ENCODE results near the gene PRICKLE2.

The PRICKLE2 gene

GRCh38 chr3:64218329-64218728 lies 6.9 kb downstream of the PRICKLE2 start:
- DNase-seq = no peak

DNA sequence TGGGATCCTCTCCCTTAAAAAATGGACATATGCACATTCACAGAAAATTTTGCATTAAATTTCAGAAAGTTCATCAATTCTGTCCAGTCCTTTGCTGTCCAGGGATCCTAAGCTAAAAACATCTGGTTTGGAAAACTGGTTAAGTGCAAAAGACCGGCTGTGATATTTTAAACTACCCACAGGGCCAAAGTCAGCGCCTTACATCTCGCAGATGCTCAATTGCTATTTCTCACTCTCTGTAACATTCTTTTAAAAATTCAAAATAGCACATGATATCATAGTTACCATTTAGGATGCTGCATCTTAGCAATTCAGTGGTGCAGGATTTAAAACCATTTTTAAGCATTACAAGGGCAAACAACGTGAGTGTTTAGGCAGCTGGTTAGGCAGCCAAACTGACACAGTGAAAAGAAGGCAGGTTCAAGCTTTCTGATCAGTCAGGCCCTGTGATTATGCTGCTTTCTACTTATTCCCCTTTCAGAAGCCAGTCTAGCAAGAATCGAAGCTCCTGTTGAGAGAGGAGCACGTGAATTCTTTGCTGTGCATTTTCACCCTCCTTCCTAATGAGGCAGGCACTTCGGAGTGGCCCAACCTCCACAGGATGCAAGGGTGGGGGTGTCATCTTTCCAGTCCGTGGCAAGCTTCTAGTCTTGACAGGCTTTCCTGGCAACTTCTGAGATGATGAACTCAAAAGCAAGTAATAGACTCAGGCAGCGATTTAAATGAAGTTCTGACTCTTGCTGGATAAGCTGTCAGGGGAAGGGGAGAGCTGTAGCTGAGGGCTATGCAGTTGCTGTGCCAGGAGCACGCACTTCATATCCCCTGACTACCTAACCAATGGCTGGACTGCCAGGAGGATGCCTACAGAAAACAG lies 8.8 kb downstream of the PRICKLE2 start:
- DNase-seq = no peak

DNA sequence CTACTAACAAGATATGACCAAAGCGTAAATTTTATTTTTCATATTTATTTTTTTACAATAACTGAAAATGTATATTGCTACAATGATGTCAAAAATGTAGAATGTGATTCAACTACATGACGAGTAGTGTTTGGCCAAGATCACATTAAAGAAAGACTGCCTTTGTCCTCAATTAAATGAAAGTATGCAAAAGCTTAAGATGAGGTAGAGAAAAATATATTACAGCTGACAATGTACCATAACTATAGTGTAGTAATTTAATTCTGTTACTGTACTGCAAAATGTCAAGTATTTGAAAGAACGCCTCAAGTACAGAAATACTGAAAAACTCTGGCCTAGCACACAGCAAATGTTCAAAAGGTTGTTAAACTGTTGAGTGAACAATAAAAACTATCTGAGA lies 9.7 kb downstream of the PRICKLE2 start:
- DNase-seq = no peak

- DNase-seq = no peak
These were observed 10.2 kb downstream of the PRICKLE2 start for GRCh38 chr3:64215103-64215502.

DNA sequence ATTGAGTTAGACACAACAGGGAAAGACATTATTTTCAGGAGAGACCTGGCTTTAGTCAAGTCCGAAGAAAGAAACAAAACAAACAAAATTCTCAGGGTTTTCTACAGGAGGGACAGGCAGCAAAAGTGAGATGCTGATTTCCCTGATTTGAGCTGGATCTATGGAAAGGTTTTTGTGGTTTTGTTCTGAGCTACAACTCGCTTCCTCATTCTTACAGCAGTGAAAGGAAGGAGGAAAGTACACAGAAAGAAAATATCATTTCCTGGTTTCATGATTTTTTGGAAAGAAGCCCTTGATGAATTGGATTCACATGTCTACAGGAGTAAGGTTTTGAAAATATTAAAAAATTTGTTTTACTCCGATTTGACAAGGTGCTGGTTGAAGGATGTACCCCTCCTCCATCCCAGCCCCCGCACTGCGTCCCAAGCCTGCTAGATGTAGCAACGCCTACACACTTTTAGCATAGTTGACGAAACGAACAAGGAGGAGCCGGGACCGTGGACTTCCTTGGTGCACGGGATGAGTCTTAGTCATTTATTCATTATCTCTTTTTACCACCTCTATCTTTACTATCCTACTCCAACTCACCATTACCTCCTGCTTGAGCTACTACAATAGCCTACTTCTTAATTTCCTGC lies 10.8 kb downstream of the PRICKLE2 start:
- DNase-seq = no peak

GRCh38 chr3:64213962-64214379 lies 11.3 kb downstream of the PRICKLE2 start:
- no peak for DNase-seq

DNA sequence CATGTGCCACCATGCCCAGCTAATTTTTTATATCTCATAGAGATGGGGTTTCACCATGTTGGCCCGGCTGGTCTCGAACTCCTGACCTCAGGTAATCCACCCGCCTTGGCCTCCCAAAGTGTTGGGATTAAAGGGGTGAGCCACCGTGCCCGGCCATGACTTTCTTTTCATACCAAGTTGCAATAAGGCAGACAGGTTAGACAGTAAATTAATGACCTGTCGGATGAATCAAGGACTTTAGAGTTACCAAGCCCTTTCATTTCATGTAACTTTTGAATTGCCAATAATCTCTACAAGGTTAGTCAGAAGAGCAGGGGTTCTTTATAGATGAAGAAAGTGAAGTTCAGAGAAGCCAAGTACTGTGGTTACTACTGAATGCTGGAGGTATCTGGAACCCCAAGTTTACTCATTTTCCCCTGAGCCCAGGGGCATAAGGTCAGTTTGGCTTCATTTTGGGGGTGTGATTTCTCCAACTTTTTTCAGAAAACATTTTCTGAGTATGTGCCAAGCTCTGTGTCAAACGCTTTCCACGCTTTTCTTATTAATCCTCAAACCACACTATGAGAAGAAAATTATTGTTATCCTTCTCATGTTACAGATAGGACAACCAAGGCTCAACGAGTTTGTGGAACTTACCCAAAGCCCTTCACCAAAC lies 11.9 kb downstream of the PRICKLE2 start:
- no peak for DNase-seq

- DNase-seq = no peak
These were observed 15.2 kb downstream of the PRICKLE2 start for GRCh38 chr3:64209866-64210621.

- DNase-seq = no peak
These were observed 17.8 kb downstream of the PRICKLE2 start for GRCh38 chr3:64207289-64208080.

DNA sequence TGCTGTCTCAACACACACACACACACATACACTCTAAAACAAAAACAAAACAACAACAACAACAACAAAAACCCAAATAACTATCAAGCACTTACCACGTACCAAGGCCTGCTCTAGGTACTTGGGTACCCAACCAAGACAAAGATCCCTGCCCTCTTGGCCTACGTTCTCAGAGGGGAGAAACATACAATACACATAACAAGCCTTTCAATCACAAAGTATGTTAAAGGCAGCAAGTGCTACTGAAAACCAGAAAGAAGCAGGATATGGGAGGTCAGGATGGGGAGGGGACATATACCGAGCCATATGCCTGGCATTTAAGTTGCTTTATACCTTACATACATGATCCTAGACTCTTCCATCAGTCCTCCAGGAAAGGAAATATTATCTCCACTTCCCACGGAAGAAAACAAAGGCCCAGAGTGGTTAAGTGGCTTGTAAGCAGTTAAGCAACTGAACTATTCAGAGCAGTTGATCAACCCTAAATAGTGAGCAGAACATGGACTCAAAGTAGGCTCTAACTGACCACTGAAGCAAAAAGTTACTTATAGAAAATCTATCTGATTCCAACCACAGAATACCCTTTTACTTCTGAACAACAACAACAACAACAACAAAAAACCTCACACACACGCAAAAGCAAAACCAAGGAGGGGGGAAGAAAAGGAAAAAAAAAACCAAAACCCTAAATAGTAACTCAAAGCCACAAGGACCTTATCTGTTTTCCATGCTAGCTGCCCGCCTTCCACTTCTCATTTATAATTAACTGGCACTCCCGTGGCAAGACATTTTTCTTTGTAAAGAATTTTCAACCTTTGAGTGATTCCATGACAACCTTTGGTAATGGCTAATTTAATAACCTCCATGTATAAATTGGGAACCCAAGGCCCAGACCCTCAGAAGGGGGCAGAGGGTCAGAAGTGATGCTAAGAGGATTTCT lies 21.0 kb downstream of the PRICKLE2 start:
- DNase-seq = no peak

- DNase-seq = no peak
These were observed 22.1 kb downstream of the PRICKLE2 start for GRCh38 chr3:64203216-64203615.

DNA sequence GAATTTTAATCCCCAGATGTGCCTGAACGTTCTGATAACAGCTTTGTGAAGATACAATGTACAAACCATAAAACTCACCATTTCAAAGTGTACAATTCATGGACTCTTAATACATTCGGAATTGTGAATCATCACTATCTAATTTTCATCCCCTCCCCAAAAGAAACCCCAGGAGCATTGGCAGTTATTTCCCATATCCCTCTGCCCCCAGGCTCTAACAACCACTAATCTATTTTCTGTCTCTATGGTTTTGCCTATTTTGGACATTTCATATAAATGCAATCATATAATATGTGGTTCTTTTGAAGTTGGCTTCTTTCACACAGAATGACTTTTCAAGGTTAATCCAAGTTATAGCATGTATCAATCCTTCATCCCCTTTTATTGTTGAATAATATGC lies 25.3 kb downstream of the PRICKLE2 start:
- DNase-seq = no peak

DNA sequence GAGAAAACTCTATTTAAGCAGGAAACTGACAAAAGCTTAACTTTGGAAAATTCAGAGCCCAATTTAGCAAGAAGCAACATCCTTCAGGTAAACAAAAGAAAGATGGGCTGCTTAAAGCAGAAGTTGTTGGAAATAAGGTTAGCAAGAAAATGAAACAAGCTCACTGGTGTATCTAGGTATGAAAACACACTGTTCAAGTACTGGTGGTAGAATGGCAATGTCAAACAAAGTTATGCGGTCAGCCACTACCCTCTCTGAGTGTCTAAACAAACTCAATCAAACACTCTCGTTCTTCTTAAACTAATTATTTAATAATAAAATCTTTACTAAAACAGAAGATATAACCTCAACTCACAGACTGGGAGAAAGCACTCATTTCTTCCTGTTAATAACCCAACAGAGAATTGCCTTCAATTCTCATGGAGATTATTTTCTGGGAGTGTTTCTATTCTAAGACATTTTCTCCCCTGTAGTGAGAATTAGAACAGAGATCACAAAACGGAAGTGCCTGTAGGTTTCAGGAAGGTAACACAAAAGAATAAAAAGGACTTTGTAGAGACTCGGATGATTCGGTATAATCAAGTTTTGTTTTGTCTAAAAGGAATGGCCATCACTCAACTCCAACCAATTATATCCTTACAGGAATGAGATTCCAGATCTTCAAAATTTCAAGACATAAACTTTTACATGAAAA lies 28.9 kb downstream of the PRICKLE2 start:
- DNase-seq = no peak

- DNase-seq = no peak
These were observed 29.5 kb downstream of the PRICKLE2 start for GRCh38 chr3:64195789-64196188.

GRCh38 chr3:64191822-64192221 lies 33.4 kb downstream of the PRICKLE2 start:
- DNase-seq = no peak

DNA sequence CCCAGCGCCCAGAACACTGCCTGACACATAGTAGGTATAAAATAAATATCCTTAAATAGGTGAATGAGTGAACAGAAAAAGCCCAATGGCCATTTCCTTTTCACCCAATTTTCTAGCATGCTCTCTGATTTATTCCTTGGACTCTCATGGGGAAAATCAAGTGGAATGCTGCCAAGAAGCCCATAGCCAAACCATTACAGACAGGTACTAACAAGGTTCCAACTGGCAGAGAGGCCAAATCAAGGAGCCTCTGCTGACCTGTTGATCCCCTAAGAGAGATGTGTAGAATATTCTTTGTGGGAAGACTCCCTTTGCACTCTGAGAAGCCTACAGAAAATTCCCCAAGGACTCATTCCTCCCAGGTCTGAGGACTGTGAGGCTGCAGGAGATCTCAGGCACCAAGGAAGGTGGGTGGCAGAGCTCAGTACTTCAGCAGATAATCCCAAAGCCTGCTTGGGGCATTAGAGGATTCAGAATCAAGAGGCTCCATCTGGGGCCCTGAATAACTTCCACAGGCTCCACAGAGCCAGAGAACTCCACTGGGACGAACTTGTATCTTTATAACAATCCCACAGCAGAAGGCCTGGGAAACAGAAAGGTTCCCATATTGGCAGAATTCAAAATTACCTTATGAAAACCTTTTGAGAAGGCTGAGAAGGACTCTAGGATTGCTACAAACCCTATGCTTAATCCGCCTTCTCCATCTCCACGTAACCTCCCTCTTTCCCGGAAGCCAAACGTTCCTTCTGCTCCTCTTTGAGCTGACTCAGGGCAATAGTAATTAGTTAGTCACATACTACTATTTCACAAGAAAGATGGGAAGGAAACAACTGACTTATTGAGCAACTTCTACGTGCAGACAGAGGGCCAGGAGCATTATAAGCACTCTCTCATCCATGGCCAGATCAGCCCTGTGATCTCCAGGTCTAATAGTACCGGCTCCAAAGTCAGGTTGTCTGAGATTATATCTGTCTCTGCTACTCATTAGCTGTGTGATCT lies 34.5 kb downstream of the PRICKLE2 start:
- DNase-seq = no peak

DNA sequence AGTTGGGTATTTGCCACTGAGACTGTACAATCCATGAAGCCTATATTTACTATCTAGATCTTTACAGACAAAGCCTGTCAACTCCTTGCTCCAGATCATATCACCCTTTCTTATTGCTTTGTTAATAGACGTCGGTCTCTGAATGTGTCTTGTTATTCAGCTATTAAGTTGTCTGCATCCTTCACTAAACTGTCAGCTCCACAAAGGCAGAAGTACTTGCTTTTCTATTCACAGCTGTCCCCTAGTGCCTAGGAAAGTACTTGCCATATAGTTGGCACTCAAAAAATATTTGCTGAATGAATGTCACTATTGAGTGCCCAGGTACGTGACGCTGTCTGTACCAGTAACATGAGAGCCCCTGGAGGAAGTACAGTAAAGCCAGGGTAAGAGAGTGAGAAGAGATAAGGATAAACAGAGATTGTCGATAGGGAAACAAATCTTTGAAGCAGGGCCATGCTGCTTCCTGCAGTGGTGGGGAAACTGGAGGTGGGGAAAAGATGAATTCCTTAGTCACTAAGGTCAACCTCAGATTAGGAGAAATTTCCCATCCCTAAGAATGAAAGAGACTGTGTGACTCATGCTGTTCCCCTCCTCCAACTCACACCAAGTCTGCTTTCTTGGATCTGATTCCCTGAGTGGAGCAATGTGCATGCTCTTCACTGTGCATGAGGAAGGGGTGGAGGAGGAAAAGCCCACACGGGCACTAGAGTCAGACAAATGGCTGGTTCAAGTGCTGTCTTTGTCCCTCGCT lies 36.3 kb downstream of the PRICKLE2 start:
- no peak for DNase-seq

Data from NCI-H774 (cell line).